K562 (cell line): ENCODE results near the gene RMND5B.

ENCODE experiments used
- ATF3 ChIP-seq, 2 experiments: fragments of 450-650 bp in 1 of 2; sonication (generic) in 1 of 2; formaldehyde crosslinking in 1 of 2; IDR thresholded peaks in 1 of 2; conservative IDR thresholded peaks in 1 of 2; 2 replicates each; pipeline versions ENCODE4 v1.6.1 to v1.8.1; 2016 to 2023; ENCODE audit warnings: mild to moderate bottlenecking in 2 of 2, moderate library complexity in 2 of 2, inconsistent platforms in 1 of 2, missing genetic modification reagents in 1 of 2
- POLR2A ChIP-seq: fragments of 450-650 bp; conservative IDR thresholded peaks from 2 replicates; pipeline ENCODE4 v1.6.1; 2016
- RAD21 ChIP-seq, 2 experiments: fragments of 250-450 bp in 1 of 2; fragments of 450-650 bp in 1 of 2; sonication (Bioruptor Pico) in 1 of 2; formaldehyde crosslinking in 1 of 2; IDR thresholded peaks in 1 of 2; conservative IDR thresholded peaks in 1 of 2; 2 replicates each; pipeline versions ENCODE4 v1.4.0 to v1.8.0; 2020 to 2022; ENCODE audit warnings: mild to moderate bottlenecking in 2 of 2, moderate library complexity in 1 of 2
- RUNX1 ChIP-seq: sonication (generic); IDR thresholded peaks from 2 replicates; pipeline ENCODE4 v1.6.1; 2016; ENCODE audit warnings: antibody characterized with exemption, low read depth

- TF ChIP-seq RUNX1, result no peak
- no peak for TF ChIP-seq RAD21 (CRISPR knock-in tag; conservative IDR thresholded peaks at IDR 0.05 in 1 of 2, IDR thresholded peaks at IDR 0.05 in 1 of 2)
- TF ChIP-seq ATF3 (IDR thresholded peaks at IDR 0.05), result no peak
- no peak for TF ChIP-seq ATF3 (CRISPR knock-in tag; conservative IDR thresholded peaks at IDR 0.05)
- no peak for TF ChIP-seq POLR2A
Observed at GRCh38 chr5:178106086-178106485, 24.7 kb upstream of the RMND5B start.
